PC-9 (cell line): ENCODE measurements around the gene TCF4. TPM values are rescaled to one million over a fixed set of nuclear protein-coding genes. Genes with fewer than 3 reads are reported as not detected.

ENCODE experiments used
- BruUV-seq: library from RNA; stranded (reverse); fragments of 400-500 nt; replicated peaks from 2 replicates; lab custom pipeline; 2021; lab: Mats Ljungman, UMichigan
- CTCF ChIA-PET: fragments of 300-600 bp; sonication (Branson Sonifier 250); formaldehyde crosslinking; loops from one replicate; lab custom pipeline; 2022; ENCODE audit warnings: antibody characterized with exemption; lab: Charles Lee
- POLR2A ChIA-PET: fragments of 300-600 bp; sonication (Branson Sonifier 250); formaldehyde crosslinking; loops from one replicate; lab custom pipeline; 2022; ENCODE audit warnings: antibody characterized with exemption; ENCODE audit not compliant: unreplicated experiment; lab: Charles Lee
- DNase-seq, 2 experiments: peaks; one replicate each; pipeline versions ENCODE4 v3.0.0 to v3.0.0-alpha.2; 2015 to 2022; ENCODE audit warnings: mixed read lengths in 1 of 2
- H2AFZ ChIP-seq: fragments of 200-600 bp; sonication (generic); 2 replicates; pipeline ENCODE4 v1.8.1; 2017; ENCODE audit warnings: antibody characterized with exemption
- H3F3A ChIP-seq: fragments of 200-600 bp; sonication (generic); 2 replicates; pipeline ENCODE4 v1.8.1; 2017; ENCODE audit warnings: antibody characterized with exemption, mild to moderate bottlenecking, low read depth; ENCODE audit not compliant: insufficient read depth
- H3K27ac ChIP-seq: fragments of 200-600 bp; sonication (generic); 2 replicates; pipeline ENCODE4 v1.6.1; 2016; ENCODE audit warnings: mixed run types
- H3K27me3 ChIP-seq: fragments of 200-600 bp; sonication (generic); 2 replicates; pipeline ENCODE4 v1.6.1; 2016; ENCODE audit warnings: low read depth, mixed run types; ENCODE audit not compliant: insufficient read depth
- H3K36me3 ChIP-seq: fragments of 200-600 bp; sonication (generic); 2 replicates; pipeline ENCODE4 v1.6.1; 2016; ENCODE audit warnings: low read depth, mixed run types
- H3K4me1 ChIP-seq: fragments of 200-600 bp; sonication (generic); replicated peaks from 2 replicates; pipeline ENCODE4 v1.6.1; 2016; ENCODE audit warnings: mixed run types; ENCODE audit not compliant: insufficient read depth
- H3K4me2 ChIP-seq: fragments of 200-600 bp; sonication (generic); 2 replicates; pipeline ENCODE4 v1.6.1; 2017; ENCODE audit warnings: mixed run types
- H3K4me3 ChIP-seq: fragments of 200-600 bp; sonication (generic); 2 replicates; pipeline ENCODE4 v1.6.1; 2016; ENCODE audit warnings: mixed run types
- H3K79me2 ChIP-seq: fragments of 200-600 bp; sonication (generic); 2 replicates; pipeline ENCODE4 v1.6.1; 2017; ENCODE audit warnings: low read depth, mixed run types
- H3K9me2 ChIP-seq: fragments of 200-600 bp; sonication (generic); 2 replicates; pipeline ENCODE4 v1.8.1; 2017; ENCODE audit warnings: mild to moderate bottlenecking; ENCODE audit not compliant: insufficient read depth
- H3K9me3 ChIP-seq: fragments of 200-600 bp; sonication (generic); 2 replicates; pipeline ENCODE4 v1.8.1; 2016; ENCODE audit warnings: low read depth; ENCODE audit not compliant: insufficient read depth
- H4K20me1 ChIP-seq: fragments of 200-600 bp; sonication (generic); 2 replicates; pipeline ENCODE4 v1.8.1; 2017; ENCODE audit not compliant: insufficient read depth
- EZH2 ChIP-seq: fragments of 200-600 bp; sonication (generic); IDR thresholded peaks from 2 replicates; pipeline ENCODE4 v1.8.0; 2017; ENCODE audit warnings: antibody characterized with exemption, low read depth
- intact Hi-C: fragments of 100-400 bp; cut with micrococcal nuclease; formaldehyde crosslinking; loops from one replicate; pipeline ENCODE4 v1.10.0; 2022; ENCODE audit not compliant: unreplicated experiment
- total RNA-seq: library from RNA; stranded (reverse); gene quantifications from 2 replicates; pipeline ENCODE4 v1.2.3, GENCODE V29; 2021
- TF ChIP-seq, protein P1 (sequence below): fragments of 200-600 bp; sonication (generic); conservative IDR thresholded peaks from 2 replicates; pipeline ENCODE4 v1.6.1; 2017; ENCODE audit warnings: mixed run types, antibody characterized with exemption, mild to moderate bottlenecking, moderate library complexity

The TCF4 gene
- total RNA-seq, 1 experiment from 2014 or later = 0.74 TPM

DNA sequence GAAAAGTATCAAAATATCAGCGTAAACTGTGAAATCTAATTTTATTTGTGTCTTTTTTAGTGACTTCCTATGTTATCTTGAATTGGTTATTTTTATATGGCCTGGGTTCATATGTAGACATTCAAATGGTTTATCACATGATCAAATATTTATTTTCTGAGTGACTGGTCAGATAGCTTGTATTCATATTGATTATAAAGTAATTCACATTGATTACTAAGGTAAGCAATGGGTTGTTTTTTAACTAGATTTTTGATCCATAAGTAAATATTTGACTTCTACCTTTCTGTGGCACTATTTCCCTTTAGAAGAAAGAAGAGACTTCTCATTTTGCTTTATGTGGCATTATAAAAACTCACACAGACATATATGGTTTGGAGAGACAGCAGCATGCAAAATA is 260.5 kb downstream of the TCF4 start:
- no peaks in the 10 kb centered on the region for H3K79me2 ChIP-seq
- intact Hi-C loops = no loop called here
- H3K9me2 ChIP-seq = no peaks in the 10 kb centered on the region
- no peak for DNase-seq
- POLR2A ChIA-PET = no interaction called here
- no peaks in the 10 kb centered on the region for H3F3A ChIP-seq
- BruUV-seq = no TSS peak
- no peak overlapping the region for H3K27ac ChIP-seq
- no peaks in the 10 kb centered on the region for H3K36me3 ChIP-seq
- no peaks in the 10 kb centered on the region for H3K9me3 ChIP-seq
- H3K27me3 ChIP-seq = no peaks in the 10 kb centered on the region
- H2AFZ ChIP-seq = no peak overlapping the region
- H3K4me3 ChIP-seq = no peak overlapping the region
- H3K4me1 ChIP-seq = no peaks in the 10 kb centered on the region
- CTCF ChIA-PET = no interaction called here
- H3K4me2 ChIP-seq = no peak overlapping the region
- TF ChIP-seq, protein P1, sequence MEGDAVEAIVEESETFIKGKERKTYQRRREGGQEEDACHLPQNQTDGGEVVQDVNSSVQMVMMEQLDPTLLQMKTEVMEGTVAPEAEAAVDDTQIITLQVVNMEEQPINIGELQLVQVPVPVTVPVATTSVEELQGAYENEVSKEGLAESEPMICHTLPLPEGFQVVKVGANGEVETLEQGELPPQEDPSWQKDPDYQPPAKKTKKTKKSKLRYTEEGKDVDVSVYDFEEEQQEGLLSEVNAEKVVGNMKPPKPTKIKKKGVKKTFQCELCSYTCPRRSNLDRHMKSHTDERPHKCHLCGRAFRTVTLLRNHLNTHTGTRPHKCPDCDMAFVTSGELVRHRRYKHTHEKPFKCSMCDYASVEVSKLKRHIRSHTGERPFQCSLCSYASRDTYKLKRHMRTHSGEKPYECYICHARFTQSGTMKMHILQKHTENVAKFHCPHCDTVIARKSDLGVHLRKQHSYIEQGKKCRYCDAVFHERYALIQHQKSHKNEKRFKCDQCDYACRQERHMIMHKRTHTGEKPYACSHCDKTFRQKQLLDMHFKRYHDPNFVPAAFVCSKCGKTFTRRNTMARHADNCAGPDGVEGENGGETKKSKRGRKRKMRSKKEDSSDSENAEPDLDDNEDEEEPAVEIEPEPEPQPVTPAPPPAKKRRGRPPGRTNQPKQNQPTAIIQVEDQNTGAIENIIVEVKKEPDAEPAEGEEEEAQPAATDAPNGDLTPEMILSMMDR = no peak
- no peak for TF ChIP-seq EZH2
- no peaks in the 10 kb centered on the region for H4K20me1 ChIP-seq

DNA sequence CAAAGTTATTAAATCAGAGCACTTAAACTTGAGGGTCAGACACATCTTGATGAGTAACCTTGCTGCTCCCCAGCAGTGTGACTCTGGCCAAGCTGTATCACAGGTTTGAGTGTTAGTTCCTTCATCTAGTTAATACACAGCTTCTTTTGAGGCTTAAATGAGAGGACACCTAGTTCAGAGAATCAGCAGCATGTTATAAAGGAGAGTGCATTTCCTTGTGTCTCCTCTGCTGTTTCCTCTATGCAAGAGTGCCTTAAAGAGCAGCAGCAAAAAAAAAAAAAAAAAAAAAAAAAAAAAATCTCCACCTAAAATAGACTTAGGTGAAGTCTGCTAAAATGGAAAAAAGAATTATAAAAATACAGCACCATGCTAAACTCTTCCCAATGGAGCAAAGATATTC is 261.9 kb downstream of the TCF4 start:
- POLR2A ChIA-PET = no interaction called here
- H3F3A ChIP-seq = no peaks in the 10 kb centered on the region
- H3K4me2 ChIP-seq = no peak overlapping the region
- no TSS peak for BruUV-seq
- no peaks in the 10 kb centered on the region for H3K4me1 ChIP-seq
- CTCF ChIA-PET = no interaction called here
- H3K79me2 ChIP-seq = no peaks in the 10 kb centered on the region
- no peaks in the 10 kb centered on the region for H3K27me3 ChIP-seq
- H3K4me3 ChIP-seq = no peak overlapping the region
- no peak for DNase-seq
- H3K9me2 ChIP-seq = no peaks in the 10 kb centered on the region
- no peak overlapping the region for H2AFZ ChIP-seq
- TF ChIP-seq, protein P1 = no peak
- no peak for TF ChIP-seq EZH2
- intact Hi-C loops = no loop called here
- no peaks in the 10 kb centered on the region for H4K20me1 ChIP-seq
- no peaks in the 10 kb centered on the region for H3K9me3 ChIP-seq
- no peaks in the 10 kb centered on the region for H3K36me3 ChIP-seq
- H3K27ac ChIP-seq = no peak overlapping the region

DNA sequence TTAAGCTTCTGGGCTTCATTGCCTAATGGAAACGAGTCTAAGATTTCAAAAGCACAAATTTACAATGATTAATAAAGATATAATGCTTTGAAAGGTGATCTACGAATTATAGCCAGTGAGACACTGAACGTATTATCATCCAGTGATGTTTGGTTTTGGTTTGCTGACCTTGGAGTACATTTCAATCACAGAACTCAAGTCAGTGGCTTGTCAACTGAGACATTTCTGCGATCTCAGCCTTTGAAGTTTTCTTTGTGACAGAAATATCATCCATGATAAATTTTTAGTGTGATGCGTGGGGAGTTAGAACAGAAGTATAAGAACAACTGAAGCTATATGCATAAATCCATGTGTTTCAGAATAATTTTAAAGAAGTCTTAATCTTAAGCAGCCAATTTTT is 263.8 kb downstream of the TCF4 start:
- Histone ChIP-seq H3K79me2 (no peaks in the 10 kb centered on the region), H3K27ac (no peak overlapping the region), H3K4me2 (no peak overlapping the region), H3K9me2 (no peaks in the 10 kb centered on the region), H3K36me3 (no peaks in the 10 kb centered on the region), H3K9me3 (no peaks in the 10 kb centered on the region), H3K4me1 (no peaks in the 10 kb centered on the region), H3K27me3 (no peaks in the 10 kb centered on the region), H4K20me1 (no peaks in the 10 kb centered on the region), H2AFZ (no peak overlapping the region), H3K4me3 (no peak overlapping the region), H3F3A (no peaks in the 10 kb centered on the region)
- no peak for DNase-seq
- intact Hi-C loops = no loop called here
- CTCF ChIA-PET = no interaction called here
- POLR2A ChIA-PET = no interaction called here
- BruUV-seq = no TSS peak
- TF ChIP-seq, protein P1 = no peak
- no peak for TF ChIP-seq EZH2
